Forelimb muscle (tissue), 1 donor: ENCODE measurements around the gene CYS1. TPM values are rescaled to one million over a fixed set of nuclear protein-coding genes. Genes with fewer than 3 reads are reported as not detected.

Experiments used
- DNase-seq: peaks from one replicate; pipeline ENCODE4 v3.0.0-alpha.2; 2013; ENCODE audit warnings: low read depth
- polyA plus RNA-seq: library from polyadenylated mRNA; unstranded; fragments of 120-200 nt; gene quantifications from one replicate; pipeline ENCODE4 v1.2.1, GENCODE V29; 2013; ENCODE audit not compliant: insufficient read length

Gene CYS1
- polyA plus RNA-seq, 1 donor = 14.6 TPM

DNA sequence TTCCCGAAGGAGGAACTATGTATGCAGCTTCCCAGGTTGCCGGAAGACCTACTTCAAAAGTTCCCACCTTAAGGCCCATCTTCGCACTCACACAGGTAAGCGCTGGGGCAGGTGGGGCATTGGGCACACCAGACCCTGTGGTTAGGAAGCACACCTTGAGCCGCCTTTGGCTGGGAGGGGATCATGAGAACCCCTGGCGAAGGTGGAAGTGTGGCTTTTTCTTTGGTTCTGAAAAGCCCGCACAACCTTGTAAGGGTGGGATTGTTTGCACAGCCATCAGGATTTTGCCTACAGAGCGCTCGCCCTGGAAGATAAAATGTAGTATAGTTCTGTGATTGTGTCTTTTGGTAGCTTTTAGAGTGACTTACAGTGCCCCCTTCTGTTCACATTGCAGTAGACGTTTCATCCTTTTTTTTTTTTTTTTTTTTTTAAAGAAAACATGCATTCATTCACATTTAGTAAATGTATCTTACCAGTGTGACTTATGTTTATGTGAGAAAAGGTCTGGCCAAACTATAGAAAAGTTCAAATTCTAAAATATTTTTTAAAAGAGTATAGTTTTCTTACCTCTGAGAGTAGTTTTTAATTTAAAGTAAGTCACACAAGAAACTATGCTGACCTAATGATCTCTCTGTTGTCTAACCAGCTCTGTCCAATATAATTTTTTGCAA is 31.6 kb downstream of the CYS1 start:
- DNase-seq = peak; percentile 51

DNA sequence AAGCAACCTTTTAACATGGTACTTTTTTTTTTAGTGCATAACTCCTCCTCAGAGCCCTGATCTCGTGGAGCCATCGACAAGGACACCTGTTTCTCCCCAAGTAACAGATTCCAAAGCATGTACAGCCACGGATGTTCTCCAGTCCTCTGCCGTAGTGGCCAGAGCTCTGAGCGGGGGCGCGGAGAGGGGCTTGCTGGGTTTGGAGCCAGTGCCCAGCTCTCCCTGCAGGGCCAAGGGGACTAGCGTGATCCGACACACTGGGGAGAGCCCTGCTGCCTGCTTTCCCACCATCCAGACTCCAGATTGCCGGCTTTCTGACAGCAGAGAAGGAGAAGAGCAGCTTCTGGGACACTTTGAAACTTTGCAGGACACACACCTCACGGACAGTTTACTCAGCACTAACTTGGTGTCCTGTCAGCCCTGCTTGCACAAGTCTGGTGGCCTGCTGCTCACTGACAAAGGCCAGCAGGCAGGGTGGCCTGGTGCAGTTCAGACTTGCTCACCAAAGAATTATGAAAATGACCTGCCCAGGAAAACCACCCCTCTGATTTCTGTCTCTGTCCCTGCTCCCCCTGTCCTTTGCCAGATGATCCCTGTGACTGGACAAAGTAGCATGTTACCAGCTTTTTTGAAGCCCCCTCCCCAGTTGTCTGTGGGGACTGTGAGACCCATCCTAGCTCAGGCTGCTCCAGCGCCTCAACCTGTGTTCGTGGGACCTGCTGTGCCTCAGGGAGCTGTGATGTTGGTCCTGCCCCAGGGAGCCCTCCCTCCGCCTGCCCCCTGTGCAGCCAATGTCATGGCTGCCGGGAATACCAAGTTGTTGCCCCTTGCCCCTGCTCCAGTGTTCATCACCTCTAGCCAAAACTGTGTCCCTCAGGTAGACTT is 32.4 kb downstream of the CYS1 start:
- DNase-seq = no peak

DNA sequence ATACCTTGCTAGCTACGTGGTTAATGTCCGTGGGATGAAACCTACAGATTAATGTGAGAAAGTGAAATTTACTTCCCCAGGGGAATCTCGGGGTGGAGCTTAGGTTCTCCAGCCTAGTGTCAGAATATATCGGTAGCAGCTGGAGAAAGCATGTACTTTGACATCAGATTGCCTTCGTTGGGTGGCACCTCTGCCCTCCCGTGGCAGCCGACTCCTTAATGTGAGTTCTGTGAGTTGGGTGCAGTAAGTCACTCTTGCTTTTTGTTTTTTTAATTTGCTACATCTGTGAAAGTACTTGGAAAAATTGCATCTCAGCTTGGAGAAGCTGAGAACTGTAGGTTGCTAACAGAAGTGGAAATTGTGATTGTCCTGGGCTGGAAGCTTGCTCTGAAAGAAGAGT is 33.3 kb downstream of the CYS1 start:
- no peak for DNase-seq

DNA sequence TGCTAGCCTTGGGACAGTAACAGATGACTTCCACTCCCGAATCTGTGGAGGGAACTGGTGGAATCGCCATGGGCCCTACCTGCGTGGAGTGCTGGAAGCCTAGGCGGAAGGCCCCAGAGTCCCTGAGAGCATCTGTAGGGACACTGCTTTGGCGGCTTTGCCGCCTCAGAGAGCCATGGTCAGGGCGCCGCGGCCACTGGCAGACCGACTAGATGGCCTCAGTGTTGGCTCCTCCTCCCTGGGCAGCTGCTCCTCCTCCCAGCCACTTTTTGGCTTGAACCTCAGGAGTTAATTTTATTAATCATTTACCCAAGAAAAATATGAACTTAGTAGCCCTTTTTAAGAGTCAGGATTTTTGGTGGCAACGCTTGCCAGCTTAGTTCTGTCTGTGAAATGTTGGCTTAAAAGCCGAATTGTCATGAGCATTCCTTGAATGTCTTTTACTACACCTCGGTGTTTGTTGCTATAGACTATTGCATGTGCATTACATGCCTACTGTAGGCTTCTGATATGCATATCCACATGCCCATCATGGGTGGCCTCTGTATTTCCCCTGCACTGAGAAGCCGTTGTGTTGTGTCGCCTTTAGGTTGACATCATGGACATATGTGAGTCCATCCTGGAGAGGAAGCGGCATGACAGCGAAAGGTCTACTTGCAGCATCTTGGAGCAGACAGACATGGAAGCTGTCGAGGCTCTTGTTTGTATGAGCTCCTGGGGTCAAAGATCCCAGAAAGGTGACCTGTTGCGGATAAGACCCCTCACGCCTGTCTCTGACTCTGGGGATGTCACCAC is 34.5 kb downstream of the CYS1 start:
- DNase-seq = no peak

DNA sequence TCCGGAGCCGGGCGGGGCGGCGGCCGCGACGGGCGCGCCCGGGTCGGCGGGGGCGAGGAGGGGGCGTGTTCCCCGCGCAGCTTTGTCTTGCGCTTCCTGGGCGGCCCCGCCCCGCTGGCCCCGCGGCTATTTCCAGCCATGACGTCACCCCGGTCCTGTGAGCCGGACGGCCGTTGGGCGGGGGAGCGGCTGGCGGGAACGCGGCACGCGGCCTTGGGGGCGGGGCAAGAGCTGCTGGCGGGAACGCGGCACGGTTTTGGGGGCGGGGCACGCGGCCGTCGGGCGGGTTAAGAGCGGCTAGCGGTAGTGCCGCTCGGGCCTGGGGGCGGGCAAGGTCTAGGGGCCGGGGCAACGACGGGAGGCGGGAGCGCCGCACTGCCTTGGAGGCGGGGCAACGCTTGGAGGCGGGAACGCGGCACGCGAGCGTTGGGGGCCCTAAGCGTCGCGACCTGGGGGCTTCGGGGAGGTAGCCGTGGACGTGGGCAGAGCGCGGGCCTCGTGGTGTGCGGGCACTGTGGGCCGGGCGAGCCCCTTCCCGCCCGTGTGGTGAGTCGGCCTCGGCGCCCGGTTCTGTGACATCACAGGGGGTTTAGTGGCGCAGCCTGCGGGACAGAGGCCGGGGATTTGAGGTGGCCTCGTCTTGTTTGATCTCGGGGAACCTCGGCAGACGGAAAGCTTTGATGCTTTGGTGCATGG is 36.2 kb downstream of the CYS1 start:
- DNase-seq = peak; percentile 74

DNA sequence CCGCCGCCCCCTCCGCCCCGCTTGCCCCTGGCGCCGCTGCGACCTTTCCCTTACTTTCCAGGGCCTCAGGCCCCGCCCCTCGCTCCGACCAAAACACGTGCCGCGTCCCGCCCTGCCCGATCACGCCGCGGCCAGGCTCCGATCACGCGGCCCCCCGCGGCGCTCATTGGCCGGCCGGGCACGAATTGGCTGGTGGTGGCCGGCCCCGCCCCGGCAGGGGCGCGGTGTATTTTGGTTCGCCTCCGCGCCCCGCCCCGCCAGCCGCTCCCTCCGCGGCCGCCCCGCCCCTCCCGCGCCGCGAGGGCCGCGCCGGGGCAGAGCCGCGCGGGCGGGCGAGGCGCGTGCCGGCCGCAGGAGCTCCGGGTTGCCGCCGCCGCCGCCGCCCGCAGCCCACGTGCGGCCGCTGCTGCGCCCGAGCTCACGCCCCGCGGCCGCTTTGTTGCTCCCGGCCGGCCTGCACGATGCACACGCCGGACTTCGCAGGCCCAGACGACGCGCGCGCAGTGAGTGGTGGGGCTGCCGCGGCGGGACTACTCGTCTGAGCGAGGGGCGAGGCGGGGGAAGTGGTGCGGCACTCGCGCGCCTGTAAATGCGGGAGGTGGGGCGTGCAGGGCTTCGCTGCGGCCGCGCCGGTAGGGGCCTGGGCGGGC is 36.8 kb downstream of the CYS1 start, which contains the start of gene KLF11:
Gene KLF11, plus strand, starts transcription at position 295 of the 650 bp plus-strand sequence. Its CDS starts 167 bp downstream, at position 462.
- peak; percentile 57 for DNase-seq

DNA sequence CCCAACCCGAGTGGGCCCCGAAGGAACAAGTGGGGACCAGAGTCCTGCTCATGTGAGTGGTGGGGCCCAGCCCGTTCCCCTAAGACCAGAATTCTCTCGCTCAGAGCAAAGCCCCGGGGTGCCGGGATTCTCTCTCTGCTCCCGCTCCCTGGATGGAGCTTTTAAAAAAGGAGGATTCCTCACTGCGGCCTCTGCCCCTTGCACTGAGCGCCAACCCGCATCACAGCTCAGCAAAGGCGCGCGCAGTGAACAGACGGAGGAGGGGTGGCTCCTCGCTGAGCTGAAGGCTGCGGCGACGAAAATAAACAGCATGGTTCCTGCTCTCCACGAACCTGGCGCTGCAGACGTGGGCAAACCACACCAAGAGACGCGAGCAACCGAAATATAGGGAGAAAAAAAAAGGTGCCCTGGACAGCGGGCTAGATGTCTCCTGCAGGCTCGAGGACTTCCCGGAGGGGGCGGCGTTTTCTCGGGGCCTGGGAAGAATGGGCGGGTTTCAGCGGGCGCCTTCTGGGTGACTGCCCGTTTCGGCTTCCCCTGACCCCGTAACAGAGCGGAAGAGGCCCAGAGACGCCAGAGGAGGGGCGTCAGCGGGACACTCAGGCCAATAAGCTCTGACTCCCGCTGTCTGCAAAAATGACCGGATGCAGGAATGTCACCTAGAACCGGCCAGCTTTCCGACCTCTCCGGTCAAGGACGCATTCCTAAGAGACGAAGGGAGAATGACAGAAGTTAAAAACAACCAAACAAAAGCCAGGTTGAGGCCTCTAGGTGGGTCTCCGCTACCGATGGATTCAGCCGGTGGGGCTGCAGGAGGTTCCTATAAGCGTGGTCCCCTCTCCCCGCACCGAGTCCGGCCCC is 37.7 kb downstream of the CYS1 start:
- DNase-seq = peak; percentile 60

DNA sequence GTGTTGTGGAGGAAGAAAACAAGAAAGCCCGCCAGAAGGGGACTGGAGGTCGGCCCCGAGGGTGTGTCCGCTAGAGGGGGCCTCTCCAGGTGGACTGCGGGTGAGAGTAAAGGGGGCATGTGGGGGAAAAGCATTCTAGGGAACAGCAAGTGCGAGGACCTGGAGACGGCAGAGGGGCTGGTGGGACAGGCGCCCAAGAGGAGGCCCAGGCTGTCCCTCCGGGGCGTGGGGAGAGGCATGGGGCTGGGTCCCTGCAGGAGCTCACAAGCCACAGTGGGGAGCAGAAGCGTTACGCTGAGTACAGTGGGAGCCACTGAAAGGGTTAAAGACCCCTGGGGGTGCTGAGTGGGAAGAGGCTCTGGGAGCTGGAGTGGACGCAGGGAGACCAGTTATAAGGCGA is 38.5 kb downstream of the CYS1 start:
- no peak for DNase-seq

DNA sequence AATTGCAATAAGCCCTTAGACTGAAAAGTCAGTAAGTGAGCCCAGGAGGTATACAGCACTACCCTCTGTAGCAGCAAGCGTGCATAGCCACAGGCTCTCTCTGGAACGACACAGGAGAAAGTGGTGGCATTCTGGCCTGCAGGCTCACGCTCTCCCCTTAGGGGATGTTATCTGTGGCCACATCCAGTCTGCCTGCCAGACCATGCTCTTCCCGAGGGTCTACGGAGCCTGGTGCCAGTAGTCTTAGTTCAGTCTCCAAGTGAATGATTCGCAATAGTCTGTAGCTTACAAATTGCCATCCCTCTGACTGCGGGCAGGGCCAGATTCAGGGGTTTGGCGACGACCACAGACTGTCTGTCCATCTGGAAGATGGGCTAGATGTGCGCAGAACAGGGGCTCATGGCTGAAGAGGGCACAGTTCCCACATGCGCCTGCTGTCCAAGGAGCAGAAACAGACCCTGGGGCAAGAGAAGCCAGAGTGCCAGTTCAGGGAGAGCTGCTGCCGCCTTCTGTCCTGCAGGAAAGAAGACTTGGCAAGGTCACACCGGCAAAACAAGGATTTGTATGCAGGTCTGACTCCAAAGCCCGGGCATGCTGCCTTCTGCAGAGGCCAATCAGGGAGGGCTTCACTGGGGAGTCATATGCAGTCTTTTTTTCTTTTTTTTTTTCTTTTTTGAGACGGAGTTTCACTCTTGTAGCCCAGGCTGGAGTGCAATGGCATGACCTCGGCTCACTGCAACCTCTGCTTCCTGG is 40.4 kb downstream of the CYS1 start:
- no peak for DNase-seq

DNA sequence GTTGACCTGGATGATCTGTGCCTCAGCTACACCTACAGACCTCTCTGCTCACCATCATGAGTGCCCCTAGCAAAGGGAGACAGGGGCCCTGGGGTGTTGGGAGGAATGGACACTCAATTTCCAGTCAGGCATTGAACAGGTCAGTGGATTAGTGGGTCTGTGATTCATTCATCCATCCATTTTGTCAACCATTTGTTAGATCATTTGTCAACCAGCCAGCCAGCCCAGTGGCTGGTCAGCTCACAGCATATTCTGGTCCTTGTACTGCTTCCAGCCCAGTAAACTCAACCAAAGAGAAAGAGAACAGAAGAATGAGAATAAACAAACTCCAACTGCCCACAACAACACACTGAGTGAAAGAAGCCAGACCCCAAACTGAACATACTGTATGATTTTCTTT is 41.5 kb downstream of the CYS1 start:
- DNase-seq = no peak

DNA sequence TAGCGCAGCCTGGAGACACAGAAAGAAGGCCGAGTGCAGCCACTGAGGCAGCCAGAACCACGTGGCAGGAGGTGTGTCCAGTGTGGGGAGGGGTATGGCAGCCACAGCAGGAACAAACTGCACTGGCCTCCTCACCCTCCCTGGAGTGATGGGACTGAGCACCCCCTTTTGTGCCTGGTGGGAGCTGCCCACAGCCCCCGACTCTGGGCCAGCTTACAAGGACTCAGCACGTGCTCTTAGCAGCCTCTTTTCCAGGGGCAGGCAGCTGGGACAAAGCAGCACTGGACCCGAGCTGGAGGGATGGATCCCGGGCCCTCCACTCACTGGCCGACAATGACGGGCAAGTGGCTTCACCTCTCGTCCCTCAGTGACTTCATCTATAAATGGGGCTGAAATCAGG is 42.1 kb downstream of the CYS1 start:
- no peak for DNase-seq

DNA sequence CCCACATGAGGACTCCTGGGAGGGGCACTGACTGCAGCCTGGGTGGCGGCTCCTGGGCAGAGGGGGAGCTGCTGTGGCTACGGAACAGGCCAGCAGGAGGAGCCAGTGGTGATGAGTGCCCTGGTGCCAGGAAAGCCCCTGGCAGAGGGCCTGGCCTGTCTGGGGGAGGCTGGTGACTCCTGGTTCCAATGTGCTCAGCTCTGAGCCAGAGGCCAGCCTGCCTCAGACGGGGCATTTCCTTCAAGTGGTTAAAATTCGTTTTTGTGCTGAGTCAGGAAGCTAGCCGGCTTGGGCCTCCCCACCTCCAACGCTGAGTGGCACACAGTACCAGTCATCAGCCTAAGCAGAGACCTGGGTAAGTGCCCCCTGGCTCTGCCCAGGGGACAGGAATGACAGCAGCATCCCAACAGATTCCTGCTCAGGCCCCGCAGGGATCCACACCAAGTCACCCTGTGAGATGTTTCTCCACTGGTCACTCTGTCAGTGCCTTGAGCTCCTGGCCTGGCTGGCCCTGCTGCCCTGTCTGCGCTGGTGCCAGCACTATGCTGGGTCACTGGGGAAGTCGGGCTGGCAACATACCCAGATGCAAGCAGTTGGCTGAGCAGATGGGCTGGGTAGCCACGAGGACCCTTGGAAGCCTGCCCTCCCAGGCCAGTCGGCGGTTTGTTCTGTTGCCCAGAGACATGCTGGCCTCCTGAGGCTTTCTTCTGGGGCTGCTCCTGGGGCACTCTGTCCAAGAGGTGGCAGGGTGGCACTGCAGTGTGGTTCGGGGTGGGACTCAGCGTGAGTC is 43.9 kb downstream of the CYS1 start:
- no peak for DNase-seq

DNA sequence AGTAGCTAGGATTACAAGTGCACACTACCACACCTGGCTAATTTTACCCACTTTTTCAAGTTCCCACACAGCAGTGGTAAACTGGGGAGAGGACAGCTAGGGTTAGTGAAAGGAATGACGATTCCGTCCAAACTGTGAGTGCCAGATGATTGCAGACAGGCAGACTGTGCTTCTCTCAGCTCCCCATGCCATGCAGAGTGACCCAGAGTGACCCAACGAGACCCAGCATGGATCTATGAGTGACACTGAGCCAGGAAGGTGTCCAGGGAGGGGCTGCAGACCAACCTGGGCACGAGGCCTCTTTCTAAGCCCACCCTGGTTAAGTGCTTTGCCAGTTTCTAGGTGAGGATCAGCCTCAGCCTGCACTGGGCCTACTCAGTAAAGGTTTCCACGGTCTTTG is 44.6 kb downstream of the CYS1 start:
- no peak for DNase-seq

DNA sequence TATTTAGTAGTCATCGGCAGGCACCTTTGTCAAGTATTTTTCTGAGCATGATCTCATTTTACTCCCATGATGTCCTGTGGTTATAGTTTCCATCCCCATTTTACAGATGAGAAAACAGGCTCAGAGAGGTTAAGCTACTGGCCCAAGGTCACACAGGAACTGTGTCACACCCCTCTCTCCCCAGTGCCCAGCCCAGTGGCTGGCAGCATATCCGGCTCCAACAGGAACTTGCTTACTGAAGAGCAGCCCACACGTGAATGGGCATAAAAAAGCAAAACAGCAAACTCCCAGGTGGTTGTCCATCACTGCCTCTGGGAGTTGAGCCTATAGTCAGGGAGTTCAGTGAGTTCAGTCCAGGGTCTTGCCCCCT is 45.2 kb downstream of the CYS1 start:
- no peak for DNase-seq

DNA sequence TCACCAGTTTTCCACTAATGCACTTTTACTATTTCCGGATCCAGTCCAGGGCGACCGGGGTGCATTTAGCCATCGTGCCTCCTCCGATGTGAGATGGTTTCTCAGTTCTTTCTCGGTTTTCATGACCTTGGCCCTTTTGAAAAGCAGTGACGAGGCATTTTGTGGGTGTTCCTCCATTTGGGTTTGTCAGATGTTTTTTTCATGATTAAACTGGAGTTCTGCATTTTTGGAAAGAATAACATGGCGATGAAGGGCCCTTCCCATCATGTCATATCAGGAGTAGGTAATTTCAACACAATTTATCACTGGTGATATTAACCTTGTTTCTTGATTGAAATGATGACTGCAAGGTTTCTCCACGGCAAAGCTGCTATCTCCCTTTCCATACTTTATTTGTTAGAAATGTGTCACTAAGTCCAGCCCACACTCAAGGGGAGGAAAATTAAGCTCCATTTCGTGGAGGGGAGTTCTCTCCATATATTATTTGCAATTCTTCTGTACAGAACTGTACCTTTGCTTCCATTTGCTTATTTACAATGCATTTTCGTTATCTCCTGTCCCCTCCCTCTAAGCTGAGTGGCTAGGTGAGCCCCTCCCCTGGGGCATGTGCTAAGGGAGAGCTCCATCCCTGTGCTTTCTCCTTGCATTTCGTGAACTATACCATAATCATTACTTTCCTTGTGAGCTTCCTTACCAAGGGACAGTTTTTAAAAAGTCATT is 45.7 kb downstream of the CYS1 start:
- no peak for DNase-seq

DNA sequence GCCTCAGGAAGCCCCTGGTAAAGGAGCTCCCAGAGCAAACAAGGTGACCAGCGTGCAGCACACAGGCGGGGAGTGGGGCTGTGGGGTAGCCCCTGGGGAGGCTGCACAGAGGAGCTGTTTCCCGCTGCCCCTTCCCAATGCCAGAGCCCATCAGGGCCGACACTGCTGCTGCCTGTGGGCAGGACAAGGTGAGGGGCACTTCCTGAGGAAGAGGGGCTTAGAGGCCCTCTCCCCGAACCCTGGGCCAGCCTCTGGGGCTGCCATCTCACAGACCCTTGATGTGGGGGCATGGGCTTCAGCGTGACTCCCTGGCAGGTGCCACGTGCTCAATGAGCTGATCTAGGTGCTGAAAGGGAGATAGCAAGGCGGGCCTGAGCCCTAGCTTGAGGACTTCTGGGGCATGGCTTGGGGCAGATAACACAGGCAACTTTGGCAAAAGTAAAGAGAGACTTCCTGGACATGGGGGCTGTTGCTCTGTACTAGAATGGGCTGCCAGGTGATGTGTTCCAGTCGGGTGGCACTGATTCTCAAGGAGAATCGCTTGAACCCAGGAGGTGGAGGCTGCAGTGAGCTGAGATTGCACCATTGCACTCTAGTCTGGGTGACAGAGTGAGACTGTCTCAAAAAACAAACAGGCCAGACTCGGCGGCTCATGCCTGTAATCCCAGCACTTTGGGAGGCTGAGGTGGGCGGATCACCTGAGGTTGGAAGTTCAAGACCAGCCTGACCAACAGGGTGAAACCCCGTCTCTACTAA is 46.8 kb downstream of the CYS1 start:
- no peak for DNase-seq

DNA sequence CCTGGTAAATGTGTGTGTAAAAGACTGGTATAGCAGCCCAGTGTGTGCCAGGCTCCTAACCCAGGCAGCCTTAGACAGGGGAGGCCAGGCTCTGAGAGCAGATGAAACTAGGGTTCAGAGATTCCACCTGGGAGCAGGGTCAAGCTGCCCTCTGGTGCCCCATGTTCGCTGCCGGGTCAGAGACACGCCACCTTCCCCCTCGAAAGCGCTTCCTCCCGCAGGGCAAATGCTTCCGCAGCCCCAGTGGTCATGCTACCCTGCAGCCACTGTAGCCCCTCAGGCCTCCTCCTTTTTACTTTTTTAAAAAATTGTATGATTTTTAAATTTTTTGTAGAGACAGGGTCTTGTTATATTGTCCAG is 47.5 kb downstream of the CYS1 start:
- no peak for DNase-seq
